Cortex of kidney (tissue), 1 donor: ENCODE results near the gene GAPT.

Source experiments
- DNase-seq: peaks from one replicate; lab custom pipeline; 2025; lab: John Stamatoyannopoulos, UW

Gene GAPT

GRCh38 chr5:58491216-58491892 lies at the start of gene GAPT:
TSS of gene GAPT (plus strand) at chr5:58491435. CDS start at chr5:58494537, 3,102 bp downstream.
- no peak for DNase-seq

- no peak for DNase-seq
These were observed 46.4 kb upstream of the GAPT start for GRCh38 chr5:58444805-58445204.

- DNase-seq, result no peak
These were observed 45.2 kb upstream of the GAPT start for GRCh38 chr5:58446024-58446423.

- DNase-seq, result no peak
These were observed 44.0 kb upstream of the GAPT start for GRCh38 chr5:58447226-58447625.

- DNase-seq, result no peak
These were observed 41.2 kb upstream of the GAPT start for GRCh38 chr5:58450018-58450417.

- no peak for DNase-seq
These were observed 40.2 kb upstream of the GAPT start for GRCh38 chr5:58450811-58451629.

GRCh38 chr5:58451732-58452565 lies 39.3 kb upstream of the GAPT start:
- DNase-seq, result no peak

GRCh38 chr5:58452566-58453258 lies 38.5 kb upstream of the GAPT start:
- DNase-seq, result no peak

GRCh38 chr5:58453306-58453705 lies 37.9 kb upstream of the GAPT start:
- no peak for DNase-seq

- DNase-seq, result no peak
These were observed 37.2 kb upstream of the GAPT start for GRCh38 chr5:58454025-58454424.

GRCh38 chr5:58455066-58455465 lies 36.2 kb upstream of the GAPT start:
- DNase-seq, result no peak

GRCh38 chr5:58455480-58455879 lies 35.8 kb upstream of the GAPT start:
- no peak for DNase-seq

GRCh38 chr5:58456026-58456425 lies 35.2 kb upstream of the GAPT start:
- no peak for DNase-seq

GRCh38 chr5:58456486-58456885 lies 34.7 kb upstream of the GAPT start:
- no peak for DNase-seq

GRCh38 chr5:58457050-58457449 lies 34.2 kb upstream of the GAPT start:
- DNase-seq, result no peak

GRCh38 chr5:58458141-58458742 lies 33.0 kb upstream of the GAPT start:
- no peak for DNase-seq

GRCh38 chr5:58458743-58459145 lies 32.5 kb upstream of the GAPT start:
- no peak for DNase-seq

- no peak for DNase-seq
These were observed 31.9 kb upstream of the GAPT start for GRCh38 chr5:58459146-58460001.

GRCh38 chr5:58460002-58460731 lies 31.1 kb upstream of the GAPT start, which contains the start of gene PLK2:
TSS of gene PLK2 (minus strand) at chr5:58460086. CDS start at chr5:58459959, 127 bp downstream.
- DNase-seq, result no peak
